K562 (cell line): ENCODE results near the gene KL. TPM values are rescaled to one million over a fixed set of nuclear protein-coding genes. Genes with fewer than 3 reads are reported as not detected.

Experiments
- ATAC-seq: fragments of 200-7000 bp; cut with Tn5 transposase; 3 replicates; pipeline ENCODE4 v1.9.1; 2020; ENCODE audit warnings: moderate library complexity
- BruUV-seq: library from RNA; stranded (reverse); fragments of 400-500 nt; replicated peaks from 2 replicates; lab custom pipeline; 2021; lab: Mats Ljungman, UMichigan
- CTCF ChIA-PET: fragments of 300-600 bp; formaldehyde crosslinking; extraction: SDS; loops from one replicate; lab custom pipeline; 2021; ENCODE audit warnings: low intra/inter-chr PET ratio; lab: Yijun Ruan, JAX
- POLR2A ChIA-PET: fragments of 300-600, 350-650 bp; sonication (Branson Sonifier 250); formaldehyde crosslinking; extraction: SDS; loops from one replicate; lab custom pipeline; 2021; ENCODE audit warnings: antibody characterized with exemption, inconsistent platforms; lab: Yijun Ruan, JAX
- DNase-seq, 4 experiments: peaks; one replicate each; pipeline versions ENCODE4 v3.0.0 to v3.0.0-alpha.2; 2011 to 2018; ENCODE audit warnings: low spot score in 3 of 4, mixed read lengths in 3 of 4; ENCODE audit errors: extremely low read depth in 1 of 4
- FAIRE-seq: peaks from 2 replicates; lab custom pipeline; 2011; peaks lifted over from hg19 to GRCh38; lab: Jason Lieb, UNC
- H2AFZ ChIP-seq: 2 replicates; pipeline ENCODE4 v1.6.0; 2011; ENCODE audit warnings: low read depth, low read length, control low read depth, inconsistent platforms
- H3K27ac ChIP-seq: fragments of 200-600 bp; 3 replicates; pipeline ENCODE4 v1.8.0; 2011; ENCODE audit warnings: low read depth, mild to moderate bottlenecking, control low read depth, inconsistent platforms, low read length, moderate library complexity, mixed read lengths; ENCODE audit errors: extremely low read depth
- H3K27me3 ChIP-seq, 2 experiments: fragments of 300-600 bp in 1 of 2; 2 replicates in 1 of 2; 3 replicates in 1 of 2; pipeline versions ENCODE4 v1.6.0 to v1.8.0; 2011; ENCODE audit warnings: inconsistent platforms in 2 of 2, low read length in 2 of 2, mild to moderate bottlenecking in 1 of 2, mixed read lengths in 1 of 2, moderate library complexity in 1 of 2; ENCODE audit not compliant: control insufficient read depth in 2 of 2, insufficient read depth in 2 of 2
- H3K36me3 ChIP-seq: fragments of 300-600 bp; 3 replicates; pipeline ENCODE4 v1.8.0; 2011; ENCODE audit warnings: mild to moderate bottlenecking, low read length, inconsistent platforms; ENCODE audit not compliant: control insufficient read depth, insufficient read depth
- H3K4me1 ChIP-seq, 2 experiments: fragments of 200-600 bp in 1 of 2; replicated peaks in 1 of 2; 2 replicates in 1 of 2; 3 replicates in 1 of 2; pipeline versions ENCODE4 v1.5.1 to v1.8.0; 2011; ENCODE audit warnings: inconsistent platforms in 2 of 2, low read length in 2 of 2, mild to moderate bottlenecking in 1 of 2, mixed read lengths in 1 of 2, moderate library complexity in 1 of 2; ENCODE audit not compliant: control insufficient read depth in 2 of 2, insufficient read depth in 2 of 2
- H3K4me2 ChIP-seq: 2 replicates; pipeline ENCODE4 v1.6.1; 2011; ENCODE audit warnings: low read length, control low read depth, inconsistent platforms, mixed read lengths; ENCODE audit not compliant: insufficient read depth
- H3K4me3 ChIP-seq: fragments of 200-600 bp; sonication (generic), shearing (Covaris generic); 2 replicates; pipeline ENCODE4 v1.5.1; 2016; ENCODE audit warnings: control low read depth, inconsistent platforms
- H3K79me2 ChIP-seq: fragments of 200-600 bp; 3 replicates; pipeline ENCODE4 v1.8.0; 2011; ENCODE audit warnings: low read length, inconsistent platforms; ENCODE audit not compliant: control insufficient read depth, insufficient read depth
- H3K9ac ChIP-seq, 2 experiments: 2 replicates each; pipeline versions ENCODE4 v1.6.0 to v1.6.1; 2011; ENCODE audit warnings: low read depth in 2 of 2, low read length in 2 of 2, control low read depth in 1 of 2, inconsistent platforms in 1 of 2, mild to moderate bottlenecking in 1 of 2, mixed read lengths in 1 of 2; ENCODE audit not compliant: insufficient read depth in 1 of 2
- H3K9me1 ChIP-seq: one replicate; pipeline ENCODE4 v1.6.0; 2011; ENCODE audit warnings: inconsistent platforms, mild to moderate bottlenecking, low read length, moderate library complexity; ENCODE audit not compliant: control insufficient read depth, insufficient read depth
- H3K9me3 ChIP-seq: replicated peaks from 2 replicates; pipeline ENCODE4 v1.5.1; 2011; ENCODE audit warnings: low read depth, low read length, inconsistent platforms; ENCODE audit not compliant: control insufficient read depth, insufficient read depth
- H4K20me1 ChIP-seq: replicated peaks from 2 replicates; pipeline ENCODE4 v1.6.1; 2011; ENCODE audit warnings: low read length, inconsistent platforms, mixed read lengths; ENCODE audit not compliant: control insufficient read depth, insufficient read depth
- ETS1 ChIP-seq: conservative IDR thresholded peaks from 2 replicates; pipeline ENCODE4 v1.6.1; 2011; ENCODE audit warnings: low read depth, mild to moderate bottlenecking, low read length; ENCODE audit not compliant: control insufficient read depth
- KAT7 ChIP-seq: sonication (generic); formaldehyde crosslinking; IDR thresholded peaks from 2 replicates; pipeline ENCODE4 v1.8.0; 2022; ENCODE audit warnings: missing genetic modification reagents, mild to moderate bottlenecking, borderline replicate concordance
- KAT8 ChIP-seq: fragments of 450-650 bp; IDR thresholded peaks from 2 replicates; pipeline ENCODE4 v1.6.1; 2016; ENCODE audit warnings: low read depth, mild to moderate bottlenecking
- XRCC5 ChIP-seq: fragments of 200-400 bp; formaldehyde crosslinking; IDR thresholded peaks from 2 replicates; pipeline ENCODE4 v1.6.1; 2017; ENCODE audit warnings: low read depth, mild to moderate bottlenecking, low read length
- WGBS: fragments of 100-300 bp; shearing (Covaris generic); methylation state at CpG from one replicate; pipeline ENCODE4 v1.1.6; 2016; ENCODE audit warnings: low coverage, mixed read lengths; ENCODE audit not compliant: insufficient coverage; ENCODE audit errors: missing lambda C conversion rate; 5-methylcytosine and 5-hydroxymethylcytosine counted together
- in situ Hi-C: fragments of 300-500 bp; cut with MboI; formaldehyde crosslinking; loops from 4 replicates; pipeline ENCODE4 v1.15.0; 2018; ENCODE audit warnings: inconsistent platforms, mixed read lengths
- intact Hi-C: fragments of 100-400 bp; cut with micrococcal nuclease; formaldehyde crosslinking; loops from 2 replicates; pipeline ENCODE4 v1.14.2; 2022
- polyA plus RNA-seq, 8 experiments: library from polyadenylated mRNA; depleted of rRNA in 4 of 8; stranded (reverse) in 5 of 8; unstranded in 3 of 8; fragments of >200 nt; fragmentation: Nextera tagmentation in 2 of 8; fragmentation: Illumina TruSeq in 1 of 8; extraction: Ambion mirVana in 2 of 8; extraction: Trizol in 1 of 8; gene quantifications; 2 replicates each; pipeline versions ENCODE4 v1.2.1 to v1.2.3, GENCODE V29; 2011 to 2014; ENCODE audit warnings: inconsistent platforms in 1 of 8, missing spikeins in 1 of 8
- total RNA-seq, 7 experiments: library from RNA; depleted of rRNA in 6 of 7; stranded (reverse); fragments of >200 nt in 6 of 7; fragmentation: Illumina TruSeq in 2 of 7; extraction: Trizol in 2 of 7; gene quantifications; 2 replicates each; pipeline versions ENCODE4 v1.2.1 to v1.2.3, GENCODE V29; 2011 to 2021; ENCODE audit warnings: low replicate concordance in 1 of 7

KL gene
- total and polyA plus RNA-seq, 9 of the 15 experiments (the other 6 are each of a cell fraction or from before 2014, with no cell fraction given): not detected

DNA sequence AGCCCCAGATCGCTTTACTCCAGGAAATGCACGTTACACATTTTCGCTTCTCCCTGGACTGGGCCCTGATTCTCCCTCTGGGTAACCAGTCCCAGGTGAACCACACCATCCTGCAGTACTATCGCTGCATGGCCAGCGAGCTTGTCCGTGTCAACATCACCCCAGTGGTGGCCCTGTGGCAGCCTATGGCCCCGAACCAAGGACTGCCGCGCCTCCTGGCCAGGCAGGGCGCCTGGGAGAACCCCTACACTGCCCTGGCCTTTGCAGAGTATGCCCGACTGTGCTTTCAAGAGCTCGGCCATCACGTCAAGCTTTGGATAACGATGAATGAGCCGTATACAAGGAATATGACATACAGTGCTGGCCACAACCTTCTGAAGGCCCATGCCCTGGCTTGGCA is 44.6 kb downstream of the KL start (continued):
- no peak for TF ChIP-seq KAT7

DNA sequence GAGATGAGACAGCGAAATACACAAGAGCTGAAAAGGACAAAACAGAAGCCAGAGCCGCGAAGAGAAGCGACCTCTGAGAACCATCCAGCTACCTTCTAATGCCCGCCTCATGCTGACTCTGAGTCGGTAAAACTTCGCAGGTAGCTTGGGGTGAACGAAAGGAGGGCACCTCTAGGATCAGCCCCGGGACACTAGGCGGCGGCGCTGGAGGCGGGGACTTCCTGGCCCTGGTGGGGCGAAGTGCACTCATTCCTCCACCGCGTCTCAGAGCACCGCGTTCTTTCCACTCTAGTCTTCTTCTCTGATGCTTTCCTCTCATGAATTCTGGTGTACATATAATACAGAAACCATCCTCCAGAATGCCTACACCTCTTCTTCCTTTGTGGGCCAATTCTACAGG is 50.1 kb downstream of the KL start:
- BruUV-seq: no TSS peak
- POLR2A ChIA-PET: interaction anchor here (0.8 kb wide), 1 partner anchor 9 kb away, joined by 3 read pairs; no protein-coding TSS in a partner anchor
- H3K27ac ChIP-seq: no peak overlapping the region

More for the DNA sequence above, 50.1 kb downstream of the KL start:
- CTCF ChIA-PET: no interaction called here
- intact Hi-C loops (loop anchor here (10.0 kb wide), 1 partner anchor 478 kb away; no protein-coding TSS in a partner anchor), in situ Hi-C loops (no loop called here)
- Histone ChIP-seq H3K4me3 (no peak overlapping the region), H4K20me1 (no peaks in the 10 kb centered on the region), H3K9me3 (no peaks in the 10 kb centered on the region), H3K9ac (no peak overlapping the region), H3K4me2 (no peak overlapping the region), H3K36me3 (no peaks in the 10 kb centered on the region), H3K79me2 (no peaks in the 10 kb centered on the region), H3K4me1 (no peaks in the 10 kb centered on the region; a peak in 1 of 5 replicates), H3K27me3 (peaks cover 0 to 8% of the 10 kb centered on the region in 2 experiments; a peak in 2 of 5 replicates), H3K9me1 (no peaks in the 10 kb centered on the region), H2AFZ (no peak overlapping the region)
- DNase-seq: no peak
- no peak for FAIRE-seq
- TF ChIP-seq XRCC5 (no peak), ETS1 (no peak), KAT8 (no peak)
- ATAC-seq: peak; percentile 46; the same call in 2 of the 3 replicates
- 5% methylated on average over 11 of the region's 18 CpGs for WGBS
